Renal cortical epithelial cell (primary cell): ENCODE measurements around the gene STARD3NL. TPM values are rescaled to one million over a fixed set of nuclear protein-coding genes. Genes with fewer than 3 reads are reported as not detected.
A peak's percentile ranks its signal among the peaks of the same experiment; 100 is the strongest.
"Not testable (repeated sequence)": the region's sequence is repeated elsewhere in the genome, so short reads cannot be mapped to it uniquely, and the experiment has no call there.

Experiments used
- DNase-seq: peaks from one replicate; pipeline ENCODE4 v3.0.0-alpha.2; 2011; ENCODE audit warnings: low read depth
- total RNA-seq: library from RNA; depleted of rRNA; stranded (reverse); fragments of >200 nt; gene quantifications from 2 replicates; pipeline ENCODE4 v1.2.3, GENCODE V29; 2014

Gene STARD3NL
- total RNA-seq, 1 donor from 2014 or later = 94.6 TPM

DNA sequence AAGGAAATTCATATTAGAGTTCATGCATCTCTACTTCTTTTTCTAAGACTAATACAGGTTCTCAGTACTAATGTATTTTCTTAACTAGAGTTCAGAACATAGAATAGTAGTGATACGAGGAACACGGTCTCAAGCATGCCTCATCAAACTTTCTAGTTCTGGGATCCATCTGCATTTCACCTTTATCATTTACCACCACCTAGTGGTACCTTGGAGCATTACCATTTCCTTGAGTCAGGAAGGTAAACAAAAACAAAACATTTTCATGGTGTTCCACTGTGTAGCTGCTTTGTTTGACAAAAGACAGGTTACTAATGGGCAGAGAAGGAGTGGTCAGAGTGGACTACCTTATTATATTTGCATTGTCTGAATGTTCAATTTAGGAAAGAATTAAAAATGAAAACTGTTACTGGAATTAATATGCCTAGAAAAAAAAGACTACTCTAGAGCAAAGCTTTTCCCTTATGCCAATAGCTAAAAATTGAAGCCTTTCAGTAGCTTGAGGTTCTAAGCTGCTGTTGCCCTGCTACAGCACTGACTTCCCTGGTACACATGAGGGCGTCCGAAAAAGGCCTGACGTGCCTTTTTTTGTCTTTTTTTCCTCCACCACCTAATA is 44.5 kb downstream of the STARD3NL start:
- peak; percentile 72 for DNase-seq

GRCh38 chr7:38223306-38223705 is 45.3 kb downstream of the STARD3NL start:
- no peak for DNase-seq

DNA sequence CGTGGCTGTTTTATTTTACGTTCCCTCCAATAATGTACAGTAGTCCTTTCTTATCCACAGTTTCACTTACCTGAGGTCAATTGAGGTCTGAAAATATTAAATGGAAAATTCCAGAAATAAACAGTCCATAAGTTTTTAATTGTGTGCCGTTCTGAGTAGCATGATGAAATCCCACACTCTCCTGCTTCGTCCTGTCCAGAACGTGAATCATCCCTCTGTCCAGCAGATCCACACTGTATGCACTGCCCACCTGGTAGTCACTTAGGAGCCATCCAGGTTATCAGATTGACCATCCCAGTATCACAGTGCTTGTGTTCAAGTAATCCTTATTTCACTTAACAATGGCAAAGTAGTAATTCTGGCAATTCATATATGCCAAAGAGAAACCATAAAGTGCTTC is 46.3 kb downstream of the STARD3NL start:
- DNase-seq = no peak

GRCh38 chr7:38229386-38229785 is 51.3 kb downstream of the STARD3NL start:
- DNase-seq = peak; percentile 72

GRCh38 chr7:38229884-38230642 is 52.0 kb downstream of the STARD3NL start:
- DNase-seq = peak; percentile 34

DNA sequence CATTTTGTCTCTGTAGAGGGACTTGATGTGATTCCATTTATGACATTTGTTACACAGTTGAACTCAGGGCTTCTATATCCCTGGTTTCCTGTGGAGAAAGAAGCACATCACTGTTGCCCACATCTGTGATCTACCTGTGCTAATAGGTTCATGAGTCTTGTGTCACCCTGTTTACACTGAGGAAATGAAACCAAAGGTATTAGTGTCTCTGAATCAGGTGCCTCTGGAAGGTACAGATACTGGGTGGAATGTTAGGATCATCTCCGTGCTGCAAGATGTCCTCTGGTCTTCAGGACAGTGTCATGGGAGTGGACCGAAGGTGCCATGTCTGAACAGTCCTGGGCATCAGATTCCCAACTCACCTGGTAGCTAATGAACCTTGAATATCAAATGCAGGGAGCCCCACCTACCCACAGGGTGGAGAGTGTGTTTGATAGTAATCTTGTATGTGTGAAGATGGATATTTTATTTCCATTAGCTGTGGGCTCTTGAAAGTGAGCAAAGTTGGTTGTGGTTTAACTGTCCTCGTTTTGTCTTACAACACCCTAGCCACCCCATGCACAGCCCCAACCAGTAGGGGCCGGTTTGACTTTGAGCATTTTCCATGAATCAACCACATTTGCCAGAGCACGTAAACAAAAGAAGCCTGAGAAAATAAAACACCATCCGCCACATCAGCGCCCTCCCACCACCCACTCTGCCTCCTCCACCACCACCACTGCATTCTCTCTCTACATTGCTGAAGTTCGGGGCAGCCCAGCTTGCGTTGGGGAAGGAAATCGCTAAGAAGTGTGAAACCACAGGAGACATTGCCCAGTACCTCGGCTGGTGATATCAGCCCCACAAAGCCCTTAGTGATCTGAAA is 54.7 kb downstream of the STARD3NL start:
- DNase-seq = peak; percentile 9

- not testable (repeated sequence) for DNase-seq
Observed at GRCh38 chr7:38234759-38235158, 56.7 kb downstream of the STARD3NL start.

- DNase-seq = no peak
Observed at GRCh38 chr7:38235606-38236005, 57.6 kb downstream of the STARD3NL start.

GRCh38 chr7:38239129-38239528 is 61.1 kb downstream of the STARD3NL start:
- not testable (repeated sequence) for DNase-seq

GRCh38 chr7:38241071-38241470 is 63.0 kb downstream of the STARD3NL start:
- DNase-seq = no peak

DNA sequence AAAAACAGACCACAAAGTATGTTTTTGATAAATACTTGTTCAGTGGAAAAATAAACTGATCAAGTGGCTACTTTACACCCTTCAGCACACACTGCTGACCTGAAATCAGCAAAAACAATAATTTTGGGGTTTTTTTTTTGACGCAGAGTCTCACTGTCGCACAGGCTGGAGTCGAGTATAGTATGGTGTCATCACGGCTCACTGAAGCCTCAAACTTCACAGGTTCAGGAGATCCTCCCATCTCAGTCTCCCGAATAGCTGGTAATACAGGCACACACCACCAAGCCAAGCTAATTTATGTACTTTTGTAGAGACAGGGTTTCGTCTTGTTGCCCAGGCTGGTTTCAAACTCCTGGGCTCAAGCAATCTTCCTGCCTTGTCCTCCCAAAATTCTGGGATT is 64.8 kb downstream of the STARD3NL start:
- DNase-seq = no peak

DNA sequence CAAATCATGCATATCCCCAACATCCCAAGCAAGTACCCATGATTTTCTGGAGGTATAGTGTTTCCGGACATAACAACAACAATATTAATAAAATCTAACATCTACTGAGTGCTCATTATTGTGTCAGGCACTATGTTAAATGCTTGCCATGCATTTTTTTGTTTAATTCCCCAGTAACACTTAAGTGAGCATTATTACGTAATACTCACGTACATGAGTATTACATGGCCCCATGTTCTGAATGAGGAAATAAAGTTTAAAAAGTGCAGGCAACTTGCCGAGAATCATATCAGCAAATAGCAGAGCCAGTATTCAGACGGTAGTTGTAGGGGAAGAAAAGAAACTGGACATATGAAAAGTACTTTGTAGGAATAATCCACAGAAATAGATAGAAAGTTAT is 65.3 kb downstream of the STARD3NL start:
- DNase-seq = peak; percentile 21

- DNase-seq = peak; percentile 9
Observed at GRCh38 chr7:38244516-38244915, 66.5 kb downstream of the STARD3NL start.

GRCh38 chr7:38245409-38245977 is 67.4 kb downstream of the STARD3NL start:
- no peak for DNase-seq

GRCh38 chr7:38248069-38248567 is 70.1 kb downstream of the STARD3NL start:
- DNase-seq = no peak

- not testable (repeated sequence) for DNase-seq
Observed at GRCh38 chr7:38249849-38250248, 71.8 kb downstream of the STARD3NL start.

DNA sequence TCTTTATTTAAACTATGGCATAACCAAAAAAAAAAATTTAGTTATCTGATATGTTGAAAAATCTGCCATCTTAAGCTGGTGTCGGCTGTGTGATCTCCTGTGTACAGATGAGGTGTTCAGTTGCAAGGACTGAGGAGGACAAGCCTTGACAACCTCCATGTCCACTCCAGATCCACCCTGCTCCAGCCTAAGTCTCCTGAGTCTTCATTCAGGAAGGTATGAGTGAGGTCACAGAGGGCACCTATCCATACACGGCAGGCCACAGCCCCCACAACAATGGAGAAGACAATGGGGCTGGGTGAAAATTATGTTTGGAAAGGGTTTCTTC is 79.3 kb downstream of the STARD3NL start:
- DNase-seq = no peak

- DNase-seq = not testable (repeated sequence)
Observed at GRCh38 chr7:38259157-38259556, 81.1 kb downstream of the STARD3NL start.

GRCh38 chr7:38261601-38262000 is 83.6 kb downstream of the STARD3NL start:
- not testable (repeated sequence) for DNase-seq

GRCh38 chr7:38262026-38262425 is 84.0 kb downstream of the STARD3NL start:
- DNase-seq = not testable (repeated sequence)

DNA sequence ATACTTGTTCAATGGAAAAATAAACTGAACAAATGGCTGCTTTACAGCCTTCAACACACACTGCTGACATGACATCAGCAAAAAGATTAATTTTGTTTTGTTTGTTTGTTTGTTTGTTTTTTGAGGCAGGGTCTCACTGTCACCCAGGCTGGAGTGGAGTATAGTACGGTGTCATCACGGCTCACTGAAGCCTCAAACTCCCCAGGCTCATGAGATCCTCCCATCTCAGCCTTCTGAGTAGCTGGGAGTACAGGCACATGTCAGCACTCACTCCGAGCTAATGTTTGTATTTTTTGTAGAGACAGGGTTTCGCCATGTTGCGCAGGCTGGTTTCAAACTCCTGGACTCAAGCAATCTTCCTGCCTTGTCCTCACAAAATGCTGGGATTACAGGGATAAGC is 84.5 kb downstream of the STARD3NL start:
- no peak for DNase-seq

DNA sequence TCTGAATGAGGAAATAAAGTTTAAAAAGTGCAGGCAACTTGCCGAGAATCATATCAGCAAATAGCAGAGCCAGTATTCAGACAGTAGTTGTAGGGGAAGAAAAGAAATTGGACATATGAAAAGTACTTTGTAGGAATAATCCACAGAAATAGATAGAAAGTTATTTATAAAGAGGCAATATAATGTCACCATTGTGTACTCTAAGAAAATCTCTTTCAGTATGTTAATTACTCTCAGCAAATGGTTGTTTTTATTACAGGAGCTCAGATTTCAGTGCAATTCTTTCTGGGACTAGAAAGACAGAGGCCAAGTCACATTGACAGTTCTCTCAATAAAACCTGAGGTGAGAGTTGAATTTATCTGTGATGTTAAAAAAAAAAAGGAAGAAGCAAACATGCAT is 85.2 kb downstream of the STARD3NL start:
- not testable (repeated sequence) for DNase-seq
